HG03432 (cell line): ENCODE measurements around the gene RINT1.
"Not testable (repeated sequence)": the region's sequence is repeated elsewhere in the genome, so short reads cannot be mapped to it uniquely, and the experiment has no call there.

Experiments used
- ATAC-seq: cut with Tn5 transposase; IDR thresholded peaks from one replicate; pipeline ENCODE4 v1.9.1; 2021; ENCODE audit warnings: mild to moderate bottlenecking, moderate library complexity; ENCODE audit not compliant: unreplicated experiment

The RINT1 gene

GRCh38 chr7:105596866-105597265, 64.9 kb downstream of the RINT1 start:
- ATAC-seq = no peak

DNA sequence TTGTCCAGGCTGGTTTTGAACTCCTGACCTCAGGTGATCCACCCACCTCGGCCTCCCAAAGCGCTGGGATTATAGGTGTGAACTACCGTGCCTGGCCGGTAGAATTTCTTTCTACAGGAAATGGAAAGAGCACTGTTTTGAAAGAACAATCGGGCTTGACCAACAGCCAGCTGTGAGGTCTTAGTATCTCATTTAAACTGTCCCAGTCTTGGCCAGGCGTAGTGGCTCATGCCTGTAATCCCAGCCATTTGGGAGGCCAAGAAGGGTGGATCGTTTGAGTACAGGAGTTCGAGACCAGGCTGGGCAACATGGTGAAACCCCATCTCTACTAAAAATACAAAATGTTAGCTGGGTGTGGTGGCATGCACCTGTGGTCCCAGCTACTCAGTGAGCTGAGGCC, 67.1 kb downstream of the RINT1 start:
- ATAC-seq = not testable (repeated sequence)

GRCh38 chr7:105599551-105599950, 67.5 kb downstream of the RINT1 start:
- ATAC-seq = no peak

- no peak for ATAC-seq
Observed at GRCh38 chr7:105600720-105601550, 68.9 kb downstream of the RINT1 start.

DNA sequence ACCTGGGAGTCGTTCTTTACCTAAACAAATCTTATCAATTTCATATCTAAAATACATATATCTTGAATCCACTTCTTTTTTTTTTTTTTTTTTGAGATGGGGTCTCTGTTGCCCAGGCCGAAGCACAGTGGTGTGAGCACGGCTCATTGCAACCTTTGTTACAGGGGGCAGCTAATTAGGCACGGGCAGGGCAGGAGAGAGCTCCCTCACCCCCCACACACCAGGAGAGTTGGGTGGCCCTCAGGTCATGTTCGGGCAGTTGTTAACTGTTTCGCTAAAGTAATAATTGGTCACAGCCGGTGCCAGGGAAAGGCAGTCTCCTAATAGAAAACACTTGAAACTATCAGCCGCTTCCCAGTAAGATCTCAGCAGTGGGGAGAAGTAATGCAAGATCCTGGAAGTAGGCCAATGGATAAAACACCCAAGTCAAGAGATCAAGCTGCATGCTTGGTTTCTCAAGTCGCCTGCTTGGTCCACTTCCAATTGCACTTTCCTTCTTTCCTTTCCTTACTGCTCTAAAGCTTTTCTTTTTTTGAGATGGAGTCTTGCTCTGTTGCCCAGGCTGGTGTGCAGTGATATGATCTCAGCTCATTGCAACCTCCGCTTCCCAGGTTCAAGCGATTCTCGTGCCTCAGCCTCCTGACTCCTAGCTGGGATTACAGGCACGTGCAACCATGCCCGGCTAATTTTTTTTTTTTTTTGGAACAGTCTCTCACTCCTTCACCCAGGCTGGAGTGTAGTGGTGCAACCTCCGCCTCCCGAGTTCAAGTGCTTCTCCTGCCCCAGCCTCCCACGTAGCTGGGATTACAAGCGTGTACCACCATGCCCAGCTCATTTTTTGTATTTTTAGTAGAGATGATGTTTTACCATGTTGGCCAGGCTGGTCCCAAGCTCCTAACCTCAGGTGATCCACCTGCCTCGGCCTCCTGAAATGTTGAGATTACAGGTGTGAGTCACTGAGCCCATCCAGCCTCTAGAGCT, 70.6 kb downstream of the RINT1 start:
- ATAC-seq = no peak

DNA sequence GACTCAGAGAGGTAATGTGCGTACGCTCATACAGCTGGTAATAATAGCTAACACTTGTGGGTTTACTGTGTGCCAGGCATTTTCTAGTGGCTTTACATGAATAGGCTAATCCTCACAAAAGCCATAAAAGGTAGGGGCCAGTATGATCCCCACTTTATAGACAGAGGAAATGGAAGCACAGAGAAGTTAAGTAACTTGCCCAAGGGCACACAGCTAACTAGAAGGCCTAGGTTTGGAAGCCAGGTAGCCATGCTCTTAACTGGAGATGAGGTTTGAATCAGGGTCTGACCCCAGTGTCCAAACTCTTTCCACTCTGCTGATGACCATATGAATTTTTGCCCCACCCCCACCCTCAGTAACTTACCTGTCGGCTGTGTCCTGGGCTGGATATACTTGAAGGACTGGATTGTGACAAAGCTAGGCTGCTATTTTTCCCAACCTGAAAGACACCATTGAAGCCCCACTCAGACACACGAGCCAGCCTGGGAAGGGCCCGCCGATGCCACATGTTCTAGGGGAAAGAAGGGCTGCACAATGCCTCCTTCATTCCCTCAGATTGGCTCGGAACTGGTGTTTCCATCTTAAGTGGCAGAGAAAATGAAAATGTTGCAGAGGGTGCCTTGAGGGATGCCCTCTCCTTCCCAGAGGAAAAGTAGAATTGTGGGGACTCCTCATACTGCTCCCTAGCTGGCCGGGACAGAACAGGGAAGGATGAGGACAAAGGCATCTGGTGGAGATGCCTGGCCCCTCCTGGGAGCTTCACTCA, 78.3 kb downstream of the RINT1 start:
- no peak for ATAC-seq

- ATAC-seq = no peak
Observed at GRCh38 chr7:105611856-105612775, 80.1 kb downstream of the RINT1 start.

GRCh38 chr7:105612806-105613205, 80.8 kb downstream of the RINT1 start:
- no peak for ATAC-seq

- no peak for ATAC-seq
Observed at GRCh38 chr7:105613611-105614330, 81.8 kb downstream of the RINT1 start.

- no peak for ATAC-seq
Observed at GRCh38 chr7:105614341-105614840, 82.4 kb downstream of the RINT1 start.
